Gastrocnemius medialis (tissue), 4 donors: Measurements from ENCODE around the gene HDAC4. TPM values are rescaled to one million over a fixed set of nuclear protein-coding genes. Genes with fewer than 3 reads are reported as not detected.

Source experiments
- ATAC-seq, 2 donors: fragments of 150-250 bp; one replicate each; pipeline ENCODE4 v1.9.1; 2016
- DNase-seq, 2 donors: peaks; one replicate each; pipeline ENCODE4 v3.0.0-alpha.2; 2019
- H3K27ac ChIP-seq, 4 donors: fragments of 200-600 bp; sonication (generic); 1 replicate in 1 of 4; 2 replicates in 3 of 4; pipeline ENCODE4 v1.5.1; 2016 to 2018; ENCODE audit warnings: mild to moderate bottlenecking in 2 of 4, moderate library complexity in 1 of 4
- H3K27me3 ChIP-seq, 3 donors: fragments of 200-600 bp; sonication (generic) in 2 of 3; 1 replicate in 1 of 3; 2 replicates in 2 of 3; pipeline versions ENCODE4 v1.5.1 to v1.6.0; 2016 to 2019; ENCODE audit warnings: mild to moderate bottlenecking in 1 of 3, moderate library complexity in 1 of 3
- H3K36me3 ChIP-seq, 2 donors: fragments of 200-600 bp; sonication (generic) in 1 of 2; one replicate each; pipeline ENCODE4 v1.5.1; 2017 to 2018
- H3K4me1 ChIP-seq, 2 donors: fragments of 200-600 bp; sonication (generic) in 1 of 2; one replicate each; pipeline ENCODE4 v1.5.1; 2016 to 2017; ENCODE audit warnings: mild to moderate bottlenecking in 2 of 2
- H3K4me3 ChIP-seq, 4 donors: fragments of 200-600 bp; sonication (generic) in 3 of 4; 1 replicate in 1 of 4; 2 replicates in 3 of 4; pipeline ENCODE4 v1.5.1; 2016 to 2019; ENCODE audit warnings: mild to moderate bottlenecking in 2 of 4
- H3K9me3 ChIP-seq, 3 donors: fragments of 200-600 bp; sonication (generic) in 2 of 3; 1 replicate in 1 of 3; 2 replicates in 2 of 3; pipeline ENCODE4 v1.5.1; 2016 to 2019
- POLR2A ChIP-seq, 2 donors: fragments of 450-650 bp; IDR thresholded peaks; one replicate each; pipeline ENCODE4 v1.6.1; 2017; ENCODE audit warnings: antibody characterized with exemption in 2 of 2, mild to moderate bottlenecking in 2 of 2, moderate library complexity in 2 of 2
- in situ Hi-C, 4 donors: fragments of 200-750 bp; cut with MboI; loops; one replicate each; pipeline versions ENCODE4 v1.15.0 to v1.8.0; 2017; ENCODE audit warnings: low sequenced_read_pairs in 4 of 4
- intact Hi-C: fragments of 100-400 bp; cut with DNase I; formaldehyde crosslinking; loops from one replicate; pipeline ENCODE4 v1.15.1; 2023; ENCODE audit warnings: low total_unique reads
- total RNA-seq, 4 donors: library from RNA; depleted of rRNA; stranded (reverse); fragments of >200 nt; gene quantifications; one replicate each; pipeline versions ENCODE4 v1.1.0 to v1.2.3, GENCODE V29; 2016
- TF ChIP-seq, protein P1 (sequence below), 5 experiments: fragments of 450-650 bp in 3 of 5; fragments of 200-600 bp in 2 of 5; sonication (generic) in 2 of 5; IDR thresholded peaks in 4 of 5; conservative IDR thresholded peaks in 1 of 5; 1 replicate in 4 of 5; 2 replicates in 1 of 5; pipeline ENCODE4 v1.5.1; 2016 to 2019; ENCODE audit warnings: antibody characterized with exemption in 5 of 5, mild to moderate bottlenecking in 3 of 5, moderate library complexity in 3 of 5

Gene HDAC4
- total RNA-seq, 4 donors from 2014 or later: 23.6 to 257 (median 119) TPM

GRCh38 chr2:239168575-239168974 lies 232.2 kb downstream of the HDAC4 start:
- no peak for TF ChIP-seq POLR2A (IDR thresholded peaks at IDR 0.05)
- TF ChIP-seq, protein P1, sequence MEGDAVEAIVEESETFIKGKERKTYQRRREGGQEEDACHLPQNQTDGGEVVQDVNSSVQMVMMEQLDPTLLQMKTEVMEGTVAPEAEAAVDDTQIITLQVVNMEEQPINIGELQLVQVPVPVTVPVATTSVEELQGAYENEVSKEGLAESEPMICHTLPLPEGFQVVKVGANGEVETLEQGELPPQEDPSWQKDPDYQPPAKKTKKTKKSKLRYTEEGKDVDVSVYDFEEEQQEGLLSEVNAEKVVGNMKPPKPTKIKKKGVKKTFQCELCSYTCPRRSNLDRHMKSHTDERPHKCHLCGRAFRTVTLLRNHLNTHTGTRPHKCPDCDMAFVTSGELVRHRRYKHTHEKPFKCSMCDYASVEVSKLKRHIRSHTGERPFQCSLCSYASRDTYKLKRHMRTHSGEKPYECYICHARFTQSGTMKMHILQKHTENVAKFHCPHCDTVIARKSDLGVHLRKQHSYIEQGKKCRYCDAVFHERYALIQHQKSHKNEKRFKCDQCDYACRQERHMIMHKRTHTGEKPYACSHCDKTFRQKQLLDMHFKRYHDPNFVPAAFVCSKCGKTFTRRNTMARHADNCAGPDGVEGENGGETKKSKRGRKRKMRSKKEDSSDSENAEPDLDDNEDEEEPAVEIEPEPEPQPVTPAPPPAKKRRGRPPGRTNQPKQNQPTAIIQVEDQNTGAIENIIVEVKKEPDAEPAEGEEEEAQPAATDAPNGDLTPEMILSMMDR (IDR thresholded peaks at IDR 0.05 in 4 of 5, conservative IDR thresholded peaks at IDR 0.05 in 1 of 5): no peak
- ATAC-seq (no peak), DNase-seq (peak in 1 of 2 donors; percentile 11)
- H3K9me3 ChIP-seq: no peaks in the 10 kb centered on the region
- intact Hi-C loops: no loop called here
- no peaks in the 10 kb centered on the region for H3K27me3 ChIP-seq
- in situ Hi-C loops: no loop called here
- peaks cover 0 to 7% of the 10 kb centered on the region in 2 donors for H3K4me1 ChIP-seq
- no peak overlapping the region for H3K4me3 ChIP-seq
- peak overlapping the region in 3 of 4 donors; percentile 35 to 72 (median 56) for H3K27ac ChIP-seq
- peaks cover 0 to 12% of the 10 kb centered on the region in 2 donors for H3K36me3 ChIP-seq

- ATAC-seq (peak; percentile 31 to 61), DNase-seq (peak in 1 of 2 donors; percentile 22)
- Histone ChIP-seq H3K9me3 (no peaks in the 10 kb centered on the region), H3K4me3 (no peak overlapping the region), H3K27ac (peak overlapping the region; percentile 45 to 72 (median 57)), H3K27me3 (no peaks in the 10 kb centered on the region), H3K4me1 (peaks cover 0 to 7% of the 10 kb centered on the region in 2 donors), H3K36me3 (peaks cover 0 to 19% of the 10 kb centered on the region in 2 donors)
- TF ChIP-seq, protein P1 (IDR thresholded peaks at IDR 0.05 in 4 of 5, conservative IDR thresholded peaks at IDR 0.05 in 1 of 5): no peak
- no peak for TF ChIP-seq POLR2A (IDR thresholded peaks at IDR 0.05)
- in situ Hi-C loops: no loop called here
- intact Hi-C loops: no loop called here
Measured at GRCh38 chr2:239167766-239168444, 232.9 kb downstream of the HDAC4 start.

DNA sequence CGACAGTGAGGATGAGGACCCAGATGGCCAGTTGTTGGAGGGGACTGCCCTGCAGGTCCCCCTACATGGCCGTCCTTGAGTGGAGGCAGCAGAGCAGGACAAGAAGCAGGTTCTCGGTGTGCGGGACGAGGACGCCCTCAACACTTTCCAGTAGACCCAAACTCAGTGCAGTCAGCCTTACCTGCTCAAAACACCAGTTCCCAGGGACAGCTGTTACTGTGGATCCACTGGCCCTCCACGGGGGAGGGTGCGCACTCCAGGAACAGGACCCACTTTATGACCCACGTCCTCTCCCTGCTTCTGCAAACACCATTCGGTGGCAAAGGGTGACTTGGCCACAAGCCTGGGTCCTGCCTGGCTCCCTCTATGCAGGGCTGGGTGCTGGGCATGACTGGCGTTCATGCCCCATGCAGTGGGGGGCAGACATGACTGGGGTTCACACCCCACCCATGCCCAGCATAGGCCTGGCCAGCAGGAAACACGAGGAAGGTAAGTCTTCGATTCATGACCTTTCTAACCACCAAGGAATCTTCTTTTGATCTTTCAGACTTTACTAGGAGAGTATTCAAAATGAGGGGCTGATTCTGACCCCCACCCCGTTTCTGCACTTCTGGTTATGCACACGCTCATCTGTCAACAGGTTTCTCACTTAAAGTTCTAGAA lies 233.7 kb downstream of the HDAC4 start:
- Histone ChIP-seq H3K27ac (peak overlapping the region; percentile 45 to 72 (median 57)), H3K36me3 (peaks cover 0 to 26% of the 10 kb centered on the region in 2 donors), H3K27me3 (no peaks in the 10 kb centered on the region), H3K9me3 (no peaks in the 10 kb centered on the region), H3K4me3 (no peak overlapping the region), H3K4me1 (peaks cover 0 to 7% of the 10 kb centered on the region in 2 donors)
- intact Hi-C loops (no loop called here), in situ Hi-C loops (no loop called here)
- DNase-seq: peak in 1 of 2 donors; percentile 10
- no peak for ATAC-seq
- TF ChIP-seq, protein P1 (IDR thresholded peaks at IDR 0.05 in 4 of 5, conservative IDR thresholded peaks at IDR 0.05 in 1 of 5): no peak
- no peak for TF ChIP-seq POLR2A (IDR thresholded peaks at IDR 0.05)

DNA sequence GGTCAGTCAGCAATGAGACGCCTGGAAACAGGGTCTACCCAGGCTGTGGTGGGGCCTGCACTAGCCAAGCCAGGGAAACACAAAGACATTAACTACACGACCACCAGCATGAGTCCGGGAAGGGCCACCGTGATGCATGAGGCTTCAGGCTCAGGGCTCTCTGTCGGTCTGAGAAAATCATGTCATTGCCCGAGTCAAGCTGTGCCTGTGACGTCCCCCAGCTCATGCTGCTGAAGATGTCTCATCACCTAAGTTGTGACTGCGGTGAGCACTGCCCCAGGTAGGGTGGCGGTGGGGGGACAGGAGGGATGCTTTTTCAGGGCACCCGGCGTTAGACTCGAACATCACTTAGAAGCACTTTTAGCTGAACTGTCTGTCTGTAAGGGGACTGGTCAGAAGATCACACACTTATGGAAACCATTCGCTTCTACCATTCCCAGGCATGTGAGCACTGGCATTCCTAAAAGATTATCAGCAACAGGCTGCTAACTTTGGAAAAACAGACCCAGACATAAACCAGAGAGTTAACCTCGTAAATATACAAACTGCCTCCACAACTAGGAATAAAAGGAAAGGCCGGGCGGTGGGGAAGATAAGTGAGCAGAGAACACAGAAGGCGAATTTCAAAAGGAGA lies 234.5 kb downstream of the HDAC4 start:
- H3K36me3 ChIP-seq: peaks cover 0 to 33% of the 10 kb centered on the region in 2 donors
- ATAC-seq (no peak), DNase-seq (no peak)
- in situ Hi-C loops: no loop called here
- no peaks in the 10 kb centered on the region for H3K27me3 ChIP-seq
- peaks cover 0 to 7% of the 10 kb centered on the region in 2 donors for H3K4me1 ChIP-seq
- no peak for TF ChIP-seq POLR2A (IDR thresholded peaks at IDR 0.05)
- TF ChIP-seq, protein P1 (IDR thresholded peaks at IDR 0.05 in 4 of 5, conservative IDR thresholded peaks at IDR 0.05 in 1 of 5): no peak
- H3K4me3 ChIP-seq: no peak overlapping the region
- intact Hi-C loops: no loop called here
- H3K27ac ChIP-seq: peak overlapping the region; percentile 18 to 56 (median 27)
- no peaks in the 10 kb centered on the region for H3K9me3 ChIP-seq
